Stomach smooth muscle (tissue), 2 donors: ENCODE measurements around the gene LUC7L2.
"Not testable (repeated sequence)": the region's sequence is repeated elsewhere in the genome, so short reads cannot be mapped to it uniquely, and the experiment has no call there.

ENCODE experiments used
- H3K27ac ChIP-seq: one replicate; pipeline ENCODE4 v1.7.0; 2013; ENCODE audit warnings: mild to moderate bottlenecking, low read length, inconsistent platforms
- H3K27me3 ChIP-seq, 2 donors: one replicate each; pipeline ENCODE4 v1.7.0; 2013; ENCODE audit warnings: low read length in 2 of 2; ENCODE audit not compliant: insufficient read depth in 2 of 2, control insufficient read depth in 1 of 2
- H3K36me3 ChIP-seq, 2 donors: one replicate each; pipeline ENCODE4 v1.7.0; 2013; ENCODE audit warnings: low read length in 2 of 2; ENCODE audit not compliant: control insufficient read depth in 2 of 2, insufficient read depth in 2 of 2
- H3K4me1 ChIP-seq: one replicate; pipeline ENCODE4 v1.7.0; 2013; ENCODE audit warnings: low read length; ENCODE audit not compliant: control insufficient read depth, insufficient read depth
- H3K4me3 ChIP-seq, 2 donors: one replicate each; pipeline ENCODE4 v1.7.0; 2013; ENCODE audit warnings: low read length in 2 of 2
- H3K9ac ChIP-seq, 2 donors: one replicate each; pipeline ENCODE4 v1.7.0; 2013; ENCODE audit warnings: low read length in 2 of 2, mild to moderate bottlenecking in 1 of 2
- H3K9me3 ChIP-seq, 2 donors: one replicate each; pipeline ENCODE4 v1.7.0; 2013; ENCODE audit warnings: low read length in 2 of 2; ENCODE audit not compliant: control insufficient read depth in 2 of 2
- donor health status: healthy.
- donor health status: Pancreatic carcinoma.

The LUC7L2 gene

DNA sequence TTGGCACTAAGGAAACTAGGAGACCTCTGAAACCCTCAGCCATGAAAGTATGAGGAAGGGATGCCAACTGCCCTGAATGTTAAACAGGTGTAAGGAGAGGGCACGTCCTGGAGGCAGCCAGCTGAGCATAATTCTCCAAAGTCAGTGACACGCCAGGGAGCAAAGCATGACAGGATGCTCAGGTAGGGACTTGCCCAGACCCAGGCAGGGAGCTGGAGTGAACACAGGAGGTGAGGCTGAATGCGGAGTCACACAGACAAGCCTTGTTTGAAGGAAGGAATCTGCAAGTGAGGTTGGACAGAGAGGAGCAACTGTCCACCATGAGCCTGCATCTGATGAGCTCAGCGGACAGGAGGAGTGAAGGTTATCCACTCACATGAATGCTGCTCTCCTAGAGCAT lies 82.3 kb downstream of the LUC7L2 start:
- Histone ChIP-seq H3K36me3 (no peaks in the 10 kb centered on the region), H3K9me3 (no peaks in the 10 kb centered on the region), H3K4me3 (no peak overlapping the region), H3K27ac (no peak overlapping the region), H3K4me1 (no peaks in the 10 kb centered on the region), H3K27me3 (no peaks in the 10 kb centered on the region), H3K9ac (no peak overlapping the region)

DNA sequence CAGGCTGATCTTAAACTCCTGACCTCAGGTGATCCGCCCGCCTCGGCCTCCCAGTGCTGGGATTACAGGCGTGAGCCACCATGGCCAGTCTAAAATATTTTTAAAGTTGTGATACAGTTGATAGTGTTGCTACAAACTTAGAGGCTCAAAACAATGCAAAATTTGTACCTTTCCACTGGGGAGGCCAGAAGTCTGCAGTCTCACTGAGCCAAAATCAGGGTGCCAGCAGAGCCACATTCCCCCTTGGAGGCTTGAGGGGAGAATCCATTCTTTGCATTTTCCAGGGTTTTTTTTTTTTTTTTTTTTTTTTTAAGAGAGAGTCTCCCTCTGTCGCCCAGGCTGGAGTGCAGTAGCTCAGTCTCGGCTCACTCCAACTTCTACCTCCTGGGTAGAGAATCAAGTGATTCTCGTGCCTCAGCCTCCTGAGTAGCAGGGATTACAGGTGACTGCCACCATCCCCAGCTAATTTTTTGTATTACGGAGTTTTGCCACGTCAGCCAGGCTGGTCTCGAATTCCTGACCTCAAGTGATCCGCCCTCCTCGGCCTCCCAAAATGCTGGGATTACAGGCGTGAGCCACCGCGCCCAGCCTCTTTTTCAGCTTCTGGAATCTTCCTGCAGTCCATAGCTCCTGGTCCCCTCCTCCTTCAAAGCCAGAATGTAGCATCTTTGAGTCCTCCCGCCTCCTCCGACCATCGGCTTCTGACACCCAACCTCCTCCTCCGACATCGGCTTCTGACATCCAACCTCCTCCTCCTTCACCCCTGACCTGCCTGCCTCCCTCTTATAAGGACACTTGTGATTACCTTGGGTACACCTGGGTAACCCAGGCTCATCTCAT lies 86.6 kb downstream of the LUC7L2 start:
- Histone ChIP-seq H3K4me1 (no peaks in the 10 kb centered on the region), H3K36me3 (no peaks in the 10 kb centered on the region)

DNA sequence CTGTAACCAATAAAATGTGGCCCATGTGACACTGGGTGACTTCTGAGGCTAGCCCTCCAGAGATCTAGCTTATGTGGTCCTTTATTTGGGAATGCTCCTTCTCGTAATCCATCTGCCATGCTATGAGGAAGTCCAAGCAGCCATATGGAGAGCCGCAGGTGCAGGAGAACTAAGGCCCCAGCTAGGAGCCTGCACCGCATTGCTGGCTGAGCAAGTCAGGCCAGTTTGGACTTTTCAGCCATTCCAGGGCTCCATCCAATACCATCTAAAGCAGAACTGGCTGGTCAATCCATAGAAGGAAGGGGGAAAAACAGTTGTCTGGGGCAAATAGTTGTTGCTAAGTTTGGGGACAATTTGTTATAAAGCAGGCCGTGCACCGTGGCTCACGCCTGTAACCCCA lies 91.2 kb downstream of the LUC7L2 start:
- H3K4me1 ChIP-seq = no peaks in the 10 kb centered on the region
- H3K27ac ChIP-seq = no peak overlapping the region
- H3K9ac ChIP-seq = no peak overlapping the region
- H3K9me3 ChIP-seq = peaks cover 0 to 3% of the 10 kb centered on the region in 2 donors
- no peaks in the 10 kb centered on the region for H3K36me3 ChIP-seq
- no peak overlapping the region for H3K4me3 ChIP-seq
- peaks cover 0 to 2% of the 10 kb centered on the region in 2 donors for H3K27me3 ChIP-seq

More for the DNA sequence above, 86.6 kb downstream of the LUC7L2 start:
- Histone ChIP-seq H3K4me3 (no peak overlapping the region), H3K27me3 (no peaks in the 10 kb centered on the region), H3K9ac (no peak overlapping the region), H3K9me3 (peaks cover 0 to 3% of the 10 kb centered on the region in 2 donors), H3K27ac (no peak overlapping the region)

DNA sequence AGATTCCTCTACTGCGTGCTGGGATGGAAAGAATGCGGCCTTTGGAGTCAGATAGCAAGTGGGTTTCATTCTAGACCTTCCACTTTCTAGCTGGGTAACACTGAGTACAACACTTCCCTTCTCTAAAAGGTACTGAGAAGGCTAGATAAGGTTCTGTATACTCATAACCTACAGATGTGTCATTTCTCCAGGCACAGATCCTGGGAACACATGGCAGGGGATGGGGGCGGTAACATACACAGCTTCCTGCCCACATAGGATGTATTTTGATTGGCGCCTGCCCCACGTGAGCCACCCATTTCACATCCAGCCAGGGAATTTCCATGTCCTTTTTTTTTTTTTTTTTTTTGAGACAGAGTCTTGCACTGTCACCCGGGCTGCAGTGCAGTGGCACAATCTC lies 91.9 kb downstream of the LUC7L2 start:
- H3K36me3 ChIP-seq = no peaks in the 10 kb centered on the region
- H3K9ac ChIP-seq = no peak overlapping the region
- H3K9me3 ChIP-seq = peaks cover 0 to 3% of the 10 kb centered on the region in 2 donors
- no peak overlapping the region for H3K27ac ChIP-seq
- H3K27me3 ChIP-seq = peaks cover 0 to 2% of the 10 kb centered on the region in 2 donors
- H3K4me3 ChIP-seq = no peak overlapping the region
- no peaks in the 10 kb centered on the region for H3K4me1 ChIP-seq

DNA sequence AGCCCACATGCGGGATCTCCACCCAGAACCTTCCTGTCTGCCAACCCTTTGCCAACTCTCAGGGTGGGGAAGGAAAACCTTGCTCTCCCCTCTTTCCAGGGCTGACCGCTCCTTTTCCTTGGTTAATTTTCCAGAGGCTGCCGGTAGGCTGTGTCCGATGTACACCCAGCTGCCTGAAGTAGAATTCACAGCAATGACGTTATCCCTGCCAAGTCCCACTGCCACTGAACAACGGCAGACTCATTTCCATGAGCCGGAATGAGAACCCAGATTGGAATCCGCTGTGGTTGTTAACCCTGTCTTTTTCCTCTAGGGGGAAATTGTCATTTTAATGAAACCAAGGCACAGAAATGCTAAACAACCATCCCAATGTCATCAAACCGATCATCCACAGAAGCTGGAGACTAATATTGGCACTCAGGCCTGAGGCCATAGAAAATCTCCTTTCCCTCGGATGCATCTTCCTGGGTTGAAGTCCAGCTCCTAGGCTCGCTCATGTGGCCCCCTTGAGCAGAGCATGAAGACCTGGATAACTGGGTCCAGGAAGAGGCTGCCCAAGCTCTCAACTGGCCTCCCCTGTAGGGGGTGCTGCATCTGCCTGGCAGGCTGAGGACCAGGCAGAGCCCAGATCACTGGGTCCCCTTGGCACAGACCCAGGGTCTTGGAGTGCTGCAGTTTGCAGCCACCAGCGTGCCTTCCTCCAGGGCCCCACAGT lies 93.4 kb downstream of the LUC7L2 start:
- no peak overlapping the region for H3K9ac ChIP-seq
- peaks cover 0 to 2% of the 10 kb centered on the region in 2 donors for H3K27me3 ChIP-seq
- H3K36me3 ChIP-seq = no peaks in the 10 kb centered on the region
- H3K4me3 ChIP-seq = no peak overlapping the region
- H3K9me3 ChIP-seq = peaks cover 0 to 3% of the 10 kb centered on the region in 2 donors
- no peaks in the 10 kb centered on the region for H3K4me1 ChIP-seq
- H3K27ac ChIP-seq = no peak overlapping the region

DNA sequence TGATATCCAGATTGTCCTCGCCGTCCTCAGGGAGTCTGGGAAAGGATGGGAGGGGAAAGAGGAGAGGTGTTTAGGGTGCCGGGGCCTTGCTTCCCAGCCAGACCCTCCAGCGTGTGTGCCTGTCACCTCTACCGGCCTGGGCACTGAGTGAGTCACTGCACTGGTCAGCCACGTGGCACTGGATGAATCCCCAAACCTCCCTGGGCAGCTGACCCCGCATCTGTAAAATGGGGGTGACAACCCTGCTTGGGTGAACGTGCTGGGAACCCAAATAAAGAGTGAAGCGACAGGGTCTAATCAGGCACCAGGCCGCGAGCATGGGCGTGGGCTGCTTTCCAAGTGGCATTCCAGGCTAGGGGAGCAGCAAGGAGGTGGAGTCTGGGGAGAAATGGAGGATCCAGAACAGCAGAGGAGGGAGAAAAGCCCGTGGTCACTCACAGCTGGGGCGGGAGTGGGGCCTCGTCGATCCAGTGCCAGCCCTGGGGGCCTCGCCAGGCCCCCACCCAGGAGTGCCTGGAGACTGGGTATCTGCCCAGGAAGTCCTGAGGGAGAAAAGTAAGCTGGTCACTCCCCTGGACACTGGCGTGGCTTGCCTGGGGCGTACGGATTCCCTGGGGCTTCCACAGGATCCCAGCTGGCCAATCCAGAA lies 94.1 kb downstream of the LUC7L2 start:
- no peak overlapping the region for H3K4me3 ChIP-seq
- H3K36me3 ChIP-seq = no peaks in the 10 kb centered on the region
- peaks cover 0 to 3% of the 10 kb centered on the region in 2 donors for H3K9me3 ChIP-seq
- no peaks in the 10 kb centered on the region for H3K4me1 ChIP-seq
- H3K27me3 ChIP-seq = peaks cover 0 to 2% of the 10 kb centered on the region in 2 donors
- H3K9ac ChIP-seq = no peak overlapping the region
- H3K27ac ChIP-seq = no peak overlapping the region

DNA sequence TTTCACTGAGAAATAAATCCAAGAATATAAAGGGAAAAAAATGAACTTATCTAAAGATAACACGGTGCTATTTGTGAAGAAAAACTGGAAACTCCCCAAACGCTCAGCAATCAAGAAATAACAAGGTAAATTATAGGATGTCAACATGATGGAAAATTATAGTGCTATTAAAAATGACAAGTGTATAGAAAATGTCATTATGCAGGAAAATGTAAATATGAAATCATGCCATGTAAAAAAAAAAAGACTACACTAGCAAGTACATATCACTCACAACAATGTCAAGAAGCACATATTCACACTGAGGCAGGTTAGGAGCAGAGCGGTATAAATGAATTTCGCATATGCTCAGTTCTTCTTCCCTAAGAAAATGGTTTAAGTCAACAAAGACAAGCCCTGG lies 96.1 kb downstream of the LUC7L2 start:
- no peaks in the 10 kb centered on the region for H3K4me1 ChIP-seq
- H3K4me3 ChIP-seq = no peak overlapping the region
- H3K27ac ChIP-seq = no peak overlapping the region
- no peaks in the 10 kb centered on the region for H3K36me3 ChIP-seq
- peaks cover 0 to under 1% of the 10 kb centered on the region in 2 donors for H3K9me3 ChIP-seq
- peaks cover 0 to 2% of the 10 kb centered on the region in 2 donors for H3K27me3 ChIP-seq
- no peak overlapping the region for H3K9ac ChIP-seq

DNA sequence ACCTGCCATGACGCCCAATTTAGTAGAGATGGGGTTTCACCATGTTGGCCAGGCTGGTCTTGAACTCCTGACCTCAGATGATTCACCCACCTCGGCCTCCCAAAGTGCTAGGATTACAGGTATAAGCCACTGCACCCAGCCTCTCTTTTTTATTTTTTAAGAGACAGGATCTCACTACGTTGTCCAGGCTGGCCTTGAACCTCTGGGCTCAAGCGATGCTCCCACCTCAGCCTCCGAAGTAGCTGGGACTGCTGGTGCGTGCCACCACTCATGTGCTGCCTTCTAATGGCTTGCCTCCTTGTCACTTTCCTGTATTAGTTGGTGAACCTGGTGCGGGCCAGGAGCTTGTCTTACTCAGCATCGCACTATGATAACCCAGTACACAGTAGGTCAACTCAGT lies 96.8 kb downstream of the LUC7L2 start:
- Histone ChIP-seq H3K27ac (no peak overlapping the region), H3K9me3 (no peaks in the 10 kb centered on the region), H3K9ac (no peak overlapping the region), H3K4me3 (no peak overlapping the region), H3K4me1 (no peaks in the 10 kb centered on the region), H3K36me3 (no peaks in the 10 kb centered on the region), H3K27me3 (peaks cover 0 to 2% of the 10 kb centered on the region in 2 donors)

DNA sequence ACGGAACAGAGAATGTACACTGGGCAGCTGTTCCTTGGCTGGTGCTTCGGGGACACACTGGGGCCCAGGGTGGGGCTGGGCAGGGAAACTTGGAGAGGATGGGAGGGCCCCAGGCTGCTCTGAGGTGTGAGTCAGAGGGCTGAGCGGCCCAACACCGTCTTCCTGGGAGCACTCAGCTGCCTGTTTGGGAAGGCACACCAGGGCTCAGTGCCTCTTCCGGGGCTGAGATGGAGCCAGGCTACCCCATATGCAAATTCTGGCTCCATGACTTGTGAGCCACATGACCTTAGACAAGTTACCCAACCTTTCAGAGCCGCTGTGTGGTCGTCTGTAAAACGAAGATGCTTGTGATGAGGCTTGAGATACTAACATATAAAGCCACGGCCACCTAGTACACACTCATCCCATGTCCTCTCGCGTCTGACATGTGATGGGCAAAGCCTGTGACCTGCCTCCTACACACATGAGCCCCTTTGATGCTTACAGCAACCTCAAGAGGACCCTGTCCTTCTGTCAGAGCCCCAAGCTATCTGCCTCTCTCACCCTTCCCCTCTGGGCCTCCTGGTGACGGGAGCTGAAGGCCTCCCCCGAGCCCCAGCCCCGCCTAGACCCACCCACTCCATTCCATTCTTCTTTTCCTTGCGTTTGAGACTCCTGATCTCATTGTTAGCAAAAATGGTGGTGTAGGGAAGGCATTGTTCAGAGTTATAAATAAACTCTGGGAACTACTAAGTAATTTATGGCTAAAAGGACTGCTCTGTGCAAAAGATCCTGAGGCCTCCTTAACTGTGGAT lies 97.7 kb downstream of the LUC7L2 start:
- H3K9ac ChIP-seq = no peak overlapping the region
- H3K9me3 ChIP-seq = no peaks in the 10 kb centered on the region
- no peaks in the 10 kb centered on the region for H3K4me1 ChIP-seq
- H3K27ac ChIP-seq = no peak overlapping the region
- no peaks in the 10 kb centered on the region for H3K36me3 ChIP-seq
- H3K4me3 ChIP-seq = no peak overlapping the region
- H3K27me3 ChIP-seq = peaks cover 0 to 2% of the 10 kb centered on the region in 2 donors

DNA sequence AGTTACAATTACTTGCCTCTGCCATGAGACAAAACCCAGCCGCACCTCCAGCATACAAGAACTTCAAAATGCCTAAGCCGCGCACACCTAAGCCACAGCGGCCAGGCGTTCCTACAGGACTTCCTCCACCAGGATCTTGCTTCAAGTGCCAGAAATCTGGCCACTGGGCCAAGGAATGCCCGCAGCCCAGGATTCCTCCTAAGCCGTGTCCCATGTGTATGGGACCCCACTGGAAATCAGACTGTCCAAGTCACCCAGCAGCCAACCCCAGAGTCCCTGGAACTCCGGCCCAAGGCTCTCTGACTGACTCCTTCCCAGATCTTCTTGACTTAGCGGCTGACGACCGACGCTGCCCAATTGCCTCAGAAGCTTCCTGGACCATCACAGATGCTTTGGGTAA lies 103.7 kb downstream of the LUC7L2 start:
- not testable (repeated sequence) for H3K4me3 ChIP-seq, H3K27me3 ChIP-seq, H3K4me1 ChIP-seq, H3K36me3 ChIP-seq, H3K27ac ChIP-seq, H3K9me3 ChIP-seq, H3K9ac ChIP-seq
